ENCODE results near the gene FIGNL2.

The FIGNL2 gene

GRCh38 chr12:51852404-51853137, 4.1 kb upstream of the FIGNL2 start:
- DNase-seq, result no peak

- DNase-seq, result peak; percentile 87
These were observed 3.1 kb upstream of the FIGNL2 start for GRCh38 chr12:51851413-51852124.

- DNase-seq, result no peak
These were observed 2.4 kb upstream of the FIGNL2 start for GRCh38 chr12:51850965-51851299.

- no peak for DNase-seq
These were observed 1.8 kb upstream of the FIGNL2 start for GRCh38 chr12:51850081-51850964.

- DNase-seq, result peak; percentile 35
These were observed 570 bp upstream of the FIGNL2 start for GRCh38 chr12:51848841-51849735.

GRCh38 chr12:51847643-51848325, 734 bp downstream of the FIGNL2 start:
- peak; percentile 56 for DNase-seq

- peak; percentile 58 for DNase-seq
These were observed 1.4 kb downstream of the FIGNL2 start for GRCh38 chr12:51846911-51847642.

GRCh38 chr12:51846271-51846691, 2.2 kb downstream of the FIGNL2 start:
- DNase-seq, result no peak

GRCh38 chr12:51845482-51845881, 3.0 kb downstream of the FIGNL2 start:
- no peak for DNase-seq

GRCh38 chr12:51844854-51845253, 3.7 kb downstream of the FIGNL2 start:
- DNase-seq, result no peak

GRCh38 chr12:51841727-51842126, 6.8 kb downstream of the FIGNL2 start:
- no peak for DNase-seq

- DNase-seq, result no peak
These were observed 7.6 kb downstream of the FIGNL2 start for GRCh38 chr12:51840966-51841365.

- DNase-seq, result no peak
These were observed 9.1 kb downstream of the FIGNL2 start for GRCh38 chr12:51839310-51839947.

- DNase-seq, result no peak
These were observed 9.8 kb downstream of the FIGNL2 start for GRCh38 chr12:51838762-51839161.

GRCh38 chr12:51838036-51838435, 10.5 kb downstream of the FIGNL2 start:
- DNase-seq, result no peak

- no peak for DNase-seq
These were observed 11.2 kb downstream of the FIGNL2 start for GRCh38 chr12:51837286-51837685.

GRCh38 chr12:51836827-51837173, 11.7 kb downstream of the FIGNL2 start:
- no peak for DNase-seq

- DNase-seq, result no peak
These were observed 12.3 kb downstream of the FIGNL2 start for GRCh38 chr12:51836041-51836826.

GRCh38 chr12:51834411-51834810, 14.1 kb downstream of the FIGNL2 start:
- DNase-seq, result no peak

All from NCI-H146 (cell line).